Hepatocyte (in vitro differentiated cells): ENCODE data around the gene MOB2.

Experiments
- CTCF ChIP-seq: fragments of 200-600 bp; sonication (generic); IDR thresholded peaks from 2 replicates; pipeline ENCODE4 v1.5.1; 2016; ENCODE audit warnings: antibody characterized with exemption, mild to moderate bottlenecking; ENCODE audit not compliant: poor library complexity
- EZH2 ChIP-seq: fragments of 200-600 bp; sonication (generic); IDR thresholded peaks from 2 replicates; pipeline ENCODE4 v1.6.1; 2016; ENCODE audit warnings: antibody characterized with exemption, mild to moderate bottlenecking, borderline replicate concordance
- EZH2phosphoT487 ChIP-seq: fragments of 200-600 bp; sonication (generic); IDR thresholded peaks from one replicate; pipeline ENCODE4 v1.6.1; 2018; ENCODE audit warnings: antibody characterized with exemption, mild to moderate bottlenecking, low read depth, moderate library complexity; ENCODE audit not compliant: unreplicated experiment, severe bottlenecking

GRCh38 chr11:1439341-1439740 is 47.2 kb downstream of the MOB2 start:
- TF ChIP-seq CTCF: no peak
- TF ChIP-seq EZH2phosphoT487: no peak
- no peak for TF ChIP-seq EZH2
